ENCODE results near the gene ABCA7.
"Not testable (repeated sequence)": the region's sequence is repeated elsewhere in the genome, so short reads cannot be mapped to it uniquely, and the experiment has no call there.

The ABCA7 gene

GRCh38 chr19:1015782-1016646 lies 23.9 kb upstream of the ABCA7 start:
- DNase-seq (ENCODE audit: low spot score in 2 of 2): no peak
- in situ Hi-C loops (cut with MboI; ENCODE audit: low sequenced_read_pairs): no loop called here
- Histone ChIP-seq H3K27me3 (ENCODE audit: low read depth) (no peaks in the 10 kb centered on the region), H3K9me3 (no peaks in the 10 kb centered on the region), H3K36me3 (replicated peaks) (peaks cover 56% of the 10 kb centered on the region), H3K4me1 (peaks cover 5% of the 10 kb centered on the region; the same call in 1 of the 2 replicates), H3K4me3 (no peak overlapping the region)

- in situ Hi-C loops (cut with MboI; ENCODE audit: low sequenced_read_pairs): no loop called here
- peaks cover 8% of the 10 kb centered on the region for H3K4me1 ChIP-seq
- no peaks in the 10 kb centered on the region for H3K27me3 ChIP-seq (ENCODE audit: low read depth)
- no peak overlapping the region for H3K4me3 ChIP-seq
- H3K9me3 ChIP-seq: no peaks in the 10 kb centered on the region
- DNase-seq (ENCODE audit: low spot score in 2 of 2): no peak
- peaks cover 52% of the 10 kb centered on the region for H3K36me3 ChIP-seq (replicated peaks)
Observed at GRCh38 chr19:1016647-1017114, 23.2 kb upstream of the ABCA7 start.

GRCh38 chr19:1017115-1017905 lies 22.6 kb upstream of the ABCA7 start:
- no peak for DNase-seq (ENCODE audit: low spot score in 2 of 2)
- in situ Hi-C loops (cut with MboI; ENCODE audit: low sequenced_read_pairs): no loop called here
- H3K4me3 ChIP-seq: no peak overlapping the region
- H3K36me3 ChIP-seq (replicated peaks): peaks cover 46% of the 10 kb centered on the region
- peaks cover 10% of the 10 kb centered on the region for H3K4me1 ChIP-seq
- no peaks in the 10 kb centered on the region for H3K9me3 ChIP-seq
- no peaks in the 10 kb centered on the region for H3K27me3 ChIP-seq (ENCODE audit: low read depth)

- Histone ChIP-seq H3K27me3 (ENCODE audit: low read depth) (no peaks in the 10 kb centered on the region), H3K9me3 (no peaks in the 10 kb centered on the region), H3K4me3 (no peak overlapping the region), H3K4me1 (peaks cover 10% of the 10 kb centered on the region), H3K36me3 (replicated peaks) (peaks cover 42% of the 10 kb centered on the region)
- no peak for DNase-seq (ENCODE audit: low spot score in 2 of 2)
- in situ Hi-C loops (cut with MboI; ENCODE audit: low sequenced_read_pairs): no loop called here
Observed at GRCh38 chr19:1017906-1018305, 22.0 kb upstream of the ABCA7 start.

GRCh38 chr19:1018393-1018792 lies 21.5 kb upstream of the ABCA7 start:
- Histone ChIP-seq H3K36me3 (replicated peaks) (peaks cover 38% of the 10 kb centered on the region), H3K4me1 (peaks cover 10% of the 10 kb centered on the region), H3K9me3 (no peaks in the 10 kb centered on the region), H3K27me3 (ENCODE audit: low read depth) (no peaks in the 10 kb centered on the region), H3K4me3 (no peak overlapping the region)
- DNase-seq (ENCODE audit: low spot score in 2 of 2): no peak
- in situ Hi-C loops (cut with MboI; ENCODE audit: low sequenced_read_pairs): no loop called here

- in situ Hi-C loops (cut with MboI; ENCODE audit: low sequenced_read_pairs): no loop called here
- Histone ChIP-seq H3K9me3 (no peaks in the 10 kb centered on the region), H3K4me1 (peaks cover 10% of the 10 kb centered on the region), H3K27me3 (ENCODE audit: low read depth) (no peaks in the 10 kb centered on the region), H3K4me3 (peak overlapping the region; percentile 83), H3K36me3 (replicated peaks) (peaks cover 31% of the 10 kb centered on the region)
- DNase-seq (ENCODE audit: low spot score in 2 of 2): no peak
Observed at GRCh38 chr19:1018932-1019615, 20.8 kb upstream of the ABCA7 start.

GRCh38 chr19:1019616-1019961 lies 20.3 kb upstream of the ABCA7 start:
- Histone ChIP-seq H3K4me3 (peak overlapping the region; percentile 83), H3K4me1 (peaks cover 10% of the 10 kb centered on the region), H3K27me3 (ENCODE audit: low read depth) (no peaks in the 10 kb centered on the region), H3K36me3 (replicated peaks) (peaks cover 27% of the 10 kb centered on the region), H3K9me3 (no peaks in the 10 kb centered on the region)
- in situ Hi-C loops (cut with MboI; ENCODE audit: low sequenced_read_pairs): no loop called here
- no peak for DNase-seq (ENCODE audit: low spot score in 2 of 2)

- H3K4me3 ChIP-seq: peak overlapping the region; percentile 83
- H3K4me1 ChIP-seq: peaks cover 10% of the 10 kb centered on the region
- DNase-seq (ENCODE audit: low spot score in 2 of 2): no peak
- H3K36me3 ChIP-seq (replicated peaks): peaks cover 23% of the 10 kb centered on the region; the same call in 1 of the 2 replicates
- H3K9me3 ChIP-seq: no peaks in the 10 kb centered on the region
- H3K27me3 ChIP-seq (ENCODE audit: low read depth): no peaks in the 10 kb centered on the region
- in situ Hi-C loops (cut with MboI; ENCODE audit: low sequenced_read_pairs): no loop called here
Observed at GRCh38 chr19:1019980-1020867, 19.7 kb upstream of the ABCA7 start.

GRCh38 chr19:1020868-1021425 lies 19.0 kb upstream of the ABCA7 start, which contains the start of gene TMEM259:
Gene TMEM259, minus strand, starts transcription at chr19:1021123. Its CDS starts 127 bp downstream, at chr19:1020996.
- Histone ChIP-seq H3K4me3 (peak within 1 kb of the TSS; percentile 83), H3K4me1 (peaks cover 15% of the 10 kb centered on the region), H3K27me3 (ENCODE audit: low read depth) (no peaks in the 10 kb centered on the region), H3K9me3 (no peaks in the 10 kb centered on the region), H3K36me3 (replicated peaks) (peaks cover 17% of the 10 kb centered on the region; the same call in 1 of the 2 replicates)
- peak; percentile 91 to 98 for DNase-seq (ENCODE audit: low spot score in 2 of 2)
- in situ Hi-C loops (cut with MboI; ENCODE audit: low sequenced_read_pairs): no loop called here

- H3K9me3 ChIP-seq; in situ Hi-C loops (cut with MboI; ENCODE audit: low sequenced_read_pairs); H3K27me3 ChIP-seq (ENCODE audit: low read depth); DNase-seq (ENCODE audit: low spot score in 2 of 2); H3K4me3 ChIP-seq: not testable (repeated sequence)
- Histone ChIP-seq H3K4me1 (peaks cover 16% of the 10 kb centered on the region), H3K36me3 (replicated peaks) (peaks cover 10% of the 10 kb centered on the region)
Observed at GRCh38 chr19:1023883-1024188, 16.1 kb upstream of the ABCA7 start.

- H3K27me3 ChIP-seq (ENCODE audit: low read depth); DNase-seq (ENCODE audit: low spot score in 2 of 2); H3K4me3 ChIP-seq; H3K36me3 ChIP-seq (replicated peaks); H3K9me3 ChIP-seq; in situ Hi-C loops (cut with MboI; ENCODE audit: low sequenced_read_pairs): not testable (repeated sequence)
- peaks cover 11% of the 10 kb centered on the region for H3K4me1 ChIP-seq
Observed at GRCh38 chr19:1025080-1025479, 14.8 kb upstream of the ABCA7 start.

- Histone ChIP-seq H3K36me3 (replicated peaks) (peaks cover 18% of the 10 kb centered on the region), H3K9me3 (no peaks in the 10 kb centered on the region), H3K4me1 (peaks cover 11% of the 10 kb centered on the region), H3K4me3 (peak within 1 kb of the TSS; percentile 95), H3K27me3 (ENCODE audit: low read depth) (no peaks in the 10 kb centered on the region)
- in situ Hi-C loops (cut with MboI; ENCODE audit: low sequenced_read_pairs): no loop called here
- peak; percentile 73 to 86 for DNase-seq (ENCODE audit: low spot score in 2 of 2)
Observed at GRCh38 chr19:1025960-1026782, 13.7 kb upstream of the ABCA7 start, which contains the start of gene CNN2. Gene CNN2, plus strand, starts transcription at chr19:1026608. Its CDS starts 54 bp downstream, at chr19:1026662.
